Mesothelial cell of epicardium (in vitro differentiated cells): Measurements from ENCODE around the gene KRTAP1-3. TPM values are rescaled to one million over a fixed set of nuclear protein-coding genes. Genes with fewer than 3 reads are reported as not detected.
"Not testable (repeated sequence)": the region's sequence is repeated elsewhere in the genome, so short reads cannot be mapped to it uniquely, and the experiment has no call there.

Experiments used
- DNase-seq, 2 experiments: peaks; one replicate each; pipeline ENCODE4 v3.0.0; 2021; ENCODE audit warnings: low spot score in 2 of 2; ENCODE audit not compliant: unreplicated experiment in 2 of 2
- H3K27ac Mint-ChIP-seq: 2 replicates; pipeline ENCODE4 v1.8.0; 2021; ENCODE audit warnings: mixed read lengths
- H3K27me3 Mint-ChIP-seq: 2 replicates; pipeline ENCODE4 v1.8.0; 2021; ENCODE audit warnings: low read depth, mixed read lengths
- H3K36me3 Mint-ChIP-seq: 2 replicates; pipeline ENCODE4 v1.8.0; 2021; ENCODE audit warnings: mixed read lengths
- H3K4me1 Mint-ChIP-seq: 2 replicates; pipeline ENCODE4 v1.8.0; 2021; ENCODE audit warnings: mixed read lengths
- H3K4me3 Mint-ChIP-seq: 2 replicates; pipeline ENCODE4 v1.8.0; 2021; ENCODE audit warnings: mild to moderate bottlenecking, moderate library complexity, mixed read lengths
- H3K9me3 Mint-ChIP-seq: 2 replicates; pipeline ENCODE4 v1.8.0; 2021; ENCODE audit warnings: mixed read lengths
- CTCF ChIP-seq: fragments of 200-600 bp; sonication (generic); IDR thresholded peaks from one replicate; pipeline ENCODE4 v1.5.0; 2021; ENCODE audit warnings: antibody characterized with exemption; ENCODE audit not compliant: unreplicated experiment
- total RNA-seq: library from RNA; stranded (reverse); gene quantifications from 3 replicates; pipeline ENCODE4 v1.2.1, GENCODE V29; 2021

KRTAP1-3 gene
- total RNA-seq, 1 donor from 2014 or later = not detected

GRCh38 chr17:41009301-41009760 is 25.3 kb downstream of the KRTAP1-3 start:
- peaks cover 32% of the 10 kb centered on the region for H3K4me1 Mint-ChIP-seq

DNA sequence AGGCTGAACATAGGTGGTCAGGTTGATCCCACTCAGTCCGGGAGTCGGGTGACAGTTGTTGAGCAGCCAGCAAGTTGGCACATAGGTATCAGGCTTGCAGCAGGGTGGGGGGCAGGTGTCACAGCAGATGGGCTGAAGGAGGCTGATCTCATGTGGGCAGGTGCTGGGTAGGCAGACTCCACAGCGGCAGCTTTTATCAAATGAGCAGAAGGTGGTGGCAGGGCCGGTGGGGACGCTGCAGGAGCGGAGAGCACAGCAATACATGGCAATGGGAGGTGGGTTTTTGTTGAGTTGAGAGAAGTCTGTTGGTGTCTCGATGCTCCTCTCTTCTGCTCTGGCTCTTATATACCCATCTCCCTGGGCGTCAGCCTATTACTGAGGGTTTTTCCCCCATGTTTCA is 25.9 kb downstream of the KRTAP1-3 start, which contains the start of gene KRTAP3-1:
Gene KRTAP3-1 (minus strand): TSS at position 318 of the 400 bp plus-strand sequence. CDS start 54 bp downstream, at position 264.
- DNase-seq = no peak
- Mint-ChIP-seq H3K36me3 (no peaks in the 10 kb centered on the region), H3K4me3 (no peak within 1 kb of the TSS), H3K9me3 (no peaks in the 10 kb centered on the region), H3K27me3 (no peaks in the 10 kb centered on the region), H3K27ac (peak within 1 kb of the TSS; percentile 84), H3K4me1 (peaks cover 36% of the 10 kb centered on the region)
- no peak for TF ChIP-seq CTCF

More at GRCh38 chr17:41009301-41009760, 25.3 kb downstream of the KRTAP1-3 start:
- no peak for TF ChIP-seq CTCF
- Mint-ChIP-seq H3K27ac (peak overlapping the region; percentile 84), H3K36me3 (no peaks in the 10 kb centered on the region), H3K4me3 (no peak overlapping the region), H3K9me3 (no peaks in the 10 kb centered on the region), H3K27me3 (no peaks in the 10 kb centered on the region)
- DNase-seq = no peak

- H3K9me3 Mint-ChIP-seq = peaks cover 3% of the 10 kb centered on the region
- H3K4me3 Mint-ChIP-seq = no peak overlapping the region
- no peak for TF ChIP-seq CTCF
- H3K27me3 Mint-ChIP-seq = no peaks in the 10 kb centered on the region
- no peaks in the 10 kb centered on the region for H3K36me3 Mint-ChIP-seq
- no peak for DNase-seq
- H3K4me1 Mint-ChIP-seq = peaks cover 28% of the 10 kb centered on the region
- H3K27ac Mint-ChIP-seq = no peak overlapping the region
These were observed 30.3 kb downstream of the KRTAP1-3 start for GRCh38 chr17:41004397-41004796.

DNA sequence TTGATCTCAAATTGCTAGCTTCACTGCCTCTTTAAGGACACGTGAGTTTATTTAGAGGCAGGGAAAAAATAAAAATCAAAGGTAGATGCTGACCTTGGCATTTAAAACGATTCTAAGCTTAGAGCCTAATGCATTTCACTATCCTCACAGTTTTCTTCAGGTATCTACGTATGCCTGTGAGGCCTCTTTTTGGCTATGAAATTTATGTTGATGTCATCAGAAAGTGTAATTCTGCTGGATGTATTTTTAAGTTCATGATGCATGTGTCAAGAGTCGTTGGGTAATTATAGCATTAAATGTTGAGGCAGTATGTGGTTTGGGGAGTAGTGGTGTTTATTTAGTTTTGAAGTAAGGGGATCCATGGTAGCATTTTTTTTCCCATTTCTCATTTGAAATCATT is 30.7 kb downstream of the KRTAP1-3 start:
- no peak overlapping the region for H3K4me3 Mint-ChIP-seq
- no peak for TF ChIP-seq CTCF

GRCh38 chr17:41002814-41003213 is 31.9 kb downstream of the KRTAP1-3 start:
- no peak for TF ChIP-seq CTCF
- no peaks in the 10 kb centered on the region for H3K27me3 Mint-ChIP-seq
- H3K4me1 Mint-ChIP-seq = peaks cover 17% of the 10 kb centered on the region
- DNase-seq = no peak
- H3K9me3 Mint-ChIP-seq = peaks cover 3% of the 10 kb centered on the region
- no peak overlapping the region for H3K4me3 Mint-ChIP-seq
- H3K36me3 Mint-ChIP-seq = no peaks in the 10 kb centered on the region
- peak overlapping the region; percentile 77 for H3K27ac Mint-ChIP-seq

More for the DNA sequence above, 30.7 kb downstream of the KRTAP1-3 start:
- Mint-ChIP-seq H3K4me1 (peaks cover 23% of the 10 kb centered on the region), H3K27ac (no peak overlapping the region), H3K27me3 (no peaks in the 10 kb centered on the region), H3K36me3 (no peaks in the 10 kb centered on the region), H3K9me3 (peaks cover 3% of the 10 kb centered on the region)
- no peak for DNase-seq

- Mint-ChIP-seq H3K4me1 (peaks cover 26% of the 10 kb centered on the region), H3K36me3 (no peaks in the 10 kb centered on the region), H3K27me3 (no peaks in the 10 kb centered on the region), H3K9me3 (peaks cover 3% of the 10 kb centered on the region), H3K4me3 (no peak overlapping the region), H3K27ac (no peak overlapping the region)
- no peak for TF ChIP-seq CTCF
- DNase-seq = no peak
These were observed 32.9 kb downstream of the KRTAP1-3 start for GRCh38 chr17:41001795-41002194.

GRCh38 chr17:40999563-40999962 is 35.1 kb downstream of the KRTAP1-3 start, which contains the start of gene KRTAP3-2:
TSS of gene KRTAP3-2 (minus strand) at chr17:40999906. CDS start at chr17:40999853, 53 bp downstream.
- not testable (repeated sequence) for H3K4me3 Mint-ChIP-seq, H3K27ac Mint-ChIP-seq, H3K27me3 Mint-ChIP-seq, DNase-seq, H3K36me3 Mint-ChIP-seq, H3K9me3 Mint-ChIP-seq
- H3K4me1 Mint-ChIP-seq = peaks cover 22% of the 10 kb centered on the region
